Endometrium (tissue), 2 donors: ENCODE results near the gene KCNQ2.

ENCODE experiments used
- FAIRE-seq: peaks from 2 replicates; lab custom pipeline; 2012; peaks lifted over from hg19 to GRCh38; lab: Jason Lieb, UNC
- donor health status: control.
- donor health status: control.

KCNQ2 gene

GRCh38 chr20:63369024-63369530 is 103.4 kb downstream of the KCNQ2 start:
- FAIRE-seq, result no peak

- FAIRE-seq, result no peak
Observed at GRCh38 chr20:63368151-63368550, 104.3 kb downstream of the KCNQ2 start.

GRCh38 chr20:63367446-63368055 is 104.9 kb downstream of the KCNQ2 start:
- no peak for FAIRE-seq

GRCh38 chr20:63366390-63367365 is 105.8 kb downstream of the KCNQ2 start:
- FAIRE-seq, result no peak

GRCh38 chr20:63365601-63366389 is 106.7 kb downstream of the KCNQ2 start:
- FAIRE-seq, result no peak

GRCh38 chr20:63364801-63365585 is 107.5 kb downstream of the KCNQ2 start:
- no peak for FAIRE-seq

GRCh38 chr20:63363981-63364561 is 108.4 kb downstream of the KCNQ2 start:
- FAIRE-seq, result no peak

GRCh38 chr20:63363013-63363957 is 109.2 kb downstream of the KCNQ2 start:
- no peak for FAIRE-seq

GRCh38 chr20:63362436-63363009 is 109.9 kb downstream of the KCNQ2 start:
- no peak for FAIRE-seq

GRCh38 chr20:63361519-63362435 is 110.7 kb downstream of the KCNQ2 start:
- FAIRE-seq, result no peak

GRCh38 chr20:63360850-63361518 is 111.5 kb downstream of the KCNQ2 start, which contains the start of gene CHRNA4:
Gene CHRNA4 (minus strand): TSS chr20:63361349. CDS start chr20:63361165, 184 bp downstream.
- FAIRE-seq, result no peak

- no peak for FAIRE-seq
Observed at GRCh38 chr20:63359937-63360849, 112.3 kb downstream of the KCNQ2 start.

- FAIRE-seq, result no peak
Observed at GRCh38 chr20:63359164-63359934, 113.1 kb downstream of the KCNQ2 start.

GRCh38 chr20:63357921-63358905 is 114.2 kb downstream of the KCNQ2 start:
- no peak for FAIRE-seq
